GM19463 (cell line): ENCODE measurements around the gene MCAM.

Experiments
- ATAC-seq: cut with Tn5 transposase; IDR thresholded peaks from one replicate; pipeline ENCODE4 v1.9.1; 2021; ENCODE audit warnings: mild to moderate bottlenecking, moderate library complexity; ENCODE audit not compliant: unreplicated experiment

MCAM gene

DNA sequence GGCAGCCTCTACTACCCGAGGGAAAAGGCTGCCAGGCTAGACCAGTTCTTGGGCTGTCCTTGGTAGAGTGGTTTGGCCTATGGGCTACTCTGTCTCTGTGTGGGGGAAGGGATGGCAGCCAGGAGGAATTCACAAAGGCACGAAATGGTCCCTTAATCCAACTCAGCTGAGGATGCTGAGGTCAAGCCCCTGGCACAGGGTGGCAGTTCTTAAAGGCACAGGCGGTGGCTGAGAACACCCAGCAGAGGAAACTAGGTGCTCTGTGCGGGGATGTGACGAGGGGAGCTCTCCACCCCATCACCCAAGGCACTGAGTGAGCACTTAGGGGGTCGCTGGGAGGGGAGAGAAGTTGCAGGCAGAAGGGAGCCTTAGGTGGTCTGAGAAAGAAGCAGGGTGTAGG is 29.7 kb upstream of the MCAM start, which contains the start of gene MFRP:
MFRP (minus strand) TSS at position 101 of the 400 bp plus-strand sequence. CDS start 192 bp downstream, outside the sequence.
- ATAC-seq = no peak

DNA sequence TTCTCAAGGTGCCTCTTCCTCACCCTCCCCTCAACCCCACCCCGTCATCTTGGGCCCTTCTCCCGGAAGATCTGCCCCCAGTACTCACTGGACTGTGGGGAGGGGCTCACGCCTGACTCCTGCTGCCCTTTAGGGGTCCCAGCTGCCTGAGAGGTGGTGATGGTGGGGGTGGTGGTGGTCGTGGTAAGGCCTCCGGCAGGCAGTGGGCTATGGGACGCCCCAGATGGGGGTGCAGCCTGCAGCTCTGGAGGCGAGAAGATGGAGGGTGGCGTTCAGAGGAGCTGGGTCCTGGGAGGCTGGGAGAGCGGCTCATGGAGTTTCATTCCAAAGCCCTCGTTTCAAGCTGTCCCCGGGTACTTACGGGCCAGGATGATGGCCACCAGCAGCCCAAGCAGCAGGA is 28.8 kb upstream of the MCAM start:
- ATAC-seq = no peak

- ATAC-seq = no peak
These were observed 27.5 kb upstream of the MCAM start for GRCh38 chr11:119344291-119345010.

DNA sequence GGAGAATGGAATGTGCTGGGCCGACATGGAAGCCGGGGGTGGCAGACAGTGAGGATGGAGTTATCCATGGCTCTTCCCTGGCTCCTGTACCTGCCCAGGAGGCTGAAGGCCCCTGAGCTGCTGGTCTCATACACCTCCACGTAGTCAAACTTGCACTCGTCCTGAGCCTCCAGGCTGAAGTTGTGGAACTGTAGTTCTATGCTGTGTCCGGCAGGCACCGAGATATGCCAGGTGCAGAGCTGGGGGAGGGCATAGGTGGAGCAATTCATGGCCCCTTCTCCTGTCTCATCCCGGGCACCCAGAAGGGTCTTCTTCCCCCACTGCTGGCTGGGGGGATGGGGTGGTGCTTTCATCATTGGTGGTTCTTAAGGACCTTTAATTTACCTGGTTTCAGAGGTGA is 26.8 kb upstream of the MCAM start:
- no peak for ATAC-seq

- ATAC-seq = no peak
These were observed 25.6 kb upstream of the MCAM start for GRCh38 chr11:119342362-119343130.

DNA sequence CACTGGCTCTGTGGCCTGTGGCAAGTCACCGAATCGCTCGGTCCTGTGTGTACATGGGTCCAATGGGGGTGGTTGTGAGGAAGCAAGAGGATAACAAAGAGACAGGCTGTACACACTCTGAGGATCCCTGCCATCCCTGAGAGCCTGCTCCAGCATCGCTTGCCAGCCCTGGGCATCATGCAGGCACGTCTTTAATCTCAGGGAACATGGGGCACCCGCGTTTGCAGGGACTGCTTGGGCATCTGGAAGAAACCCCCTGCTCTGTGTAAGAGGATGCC is 25.0 kb upstream of the MCAM start:
- ATAC-seq = no peak

- ATAC-seq = no peak
These were observed 24.5 kb upstream of the MCAM start for GRCh38 chr11:119341222-119342022.

DNA sequence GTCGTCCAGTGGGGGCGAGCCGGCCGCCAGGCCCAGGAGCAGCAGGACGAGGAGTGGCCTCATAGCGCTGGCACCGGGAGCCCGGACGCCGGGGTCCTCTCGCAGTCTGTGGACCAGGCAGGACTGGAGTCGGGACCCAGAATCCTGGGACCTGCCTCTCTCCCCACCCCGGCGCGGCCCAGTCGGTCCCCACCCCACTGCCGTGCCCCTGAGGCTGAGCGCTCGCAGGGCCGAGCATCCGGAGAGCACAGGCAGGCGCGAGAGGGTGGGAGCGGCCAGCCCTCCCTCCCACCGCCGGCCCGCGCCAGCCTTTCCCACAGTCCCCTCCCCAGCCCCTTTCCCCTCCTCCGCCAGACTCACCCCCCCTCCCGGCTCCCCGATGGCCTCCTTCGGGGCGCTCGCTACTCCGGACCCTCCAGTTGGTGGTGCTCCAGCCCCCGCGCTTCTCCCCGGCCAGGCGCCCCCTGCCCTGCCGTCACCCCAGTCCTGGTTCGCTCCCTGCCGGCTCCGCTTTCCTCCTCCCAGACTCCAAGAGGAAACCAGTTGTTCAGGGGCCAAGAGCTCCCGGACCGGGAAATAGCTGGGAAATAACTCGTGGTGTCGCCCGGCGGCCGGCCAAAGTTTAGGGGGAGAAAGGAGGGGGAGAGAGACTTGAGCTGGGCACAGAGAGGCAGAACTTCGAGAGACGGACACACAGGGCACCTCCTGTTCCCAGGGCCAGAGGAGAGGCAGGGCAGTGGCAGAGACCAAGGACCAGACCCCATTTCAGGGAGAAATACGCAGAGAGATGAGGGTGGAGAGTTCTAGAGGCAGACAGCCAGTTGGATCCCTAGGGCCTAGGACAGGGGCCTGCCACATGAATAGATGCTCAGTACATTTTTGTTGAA is 23.6 kb upstream of the MCAM start, which contains the start of gene C1QTNF5:
C1QTNF5 (minus strand) TSS at position 549 of the 887 bp plus-strand sequence; CDS start at position 63, 486 bp downstream.
- ATAC-seq = no peak

GRCh38 chr11:119339589-119340334 is 22.8 kb upstream of the MCAM start:
- ATAC-seq = no peak

- no peak for ATAC-seq
These were observed 22.1 kb upstream of the MCAM start for GRCh38 chr11:119338965-119339588.

DNA sequence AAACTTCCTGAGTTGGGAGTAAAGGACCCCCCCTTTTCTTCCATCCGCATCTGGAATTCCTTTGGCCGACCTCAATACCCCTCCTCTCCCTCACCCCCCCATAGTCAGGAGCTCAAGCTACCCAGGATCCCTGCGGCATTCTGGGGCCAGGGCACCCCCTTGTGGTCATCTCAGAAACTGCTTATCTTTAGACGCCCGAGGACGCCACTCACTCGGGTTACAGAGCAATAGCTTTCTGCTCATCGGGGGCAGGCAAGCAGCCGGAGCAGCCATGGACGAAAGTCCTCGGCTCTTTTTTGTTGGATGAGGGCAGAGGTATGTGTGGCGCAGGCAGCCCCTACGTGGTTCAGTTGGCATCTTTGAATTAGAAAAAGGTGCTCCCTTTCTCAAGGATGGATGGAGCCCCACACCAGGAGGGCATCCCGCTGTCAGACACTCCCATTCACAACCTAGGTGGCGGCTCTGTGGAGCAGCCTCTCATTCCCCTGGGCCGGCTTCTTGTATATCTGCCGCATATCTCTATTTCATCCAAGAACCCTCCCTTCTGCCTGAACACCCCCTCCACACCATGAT is 21.5 kb upstream of the MCAM start:
- ATAC-seq = no peak

DNA sequence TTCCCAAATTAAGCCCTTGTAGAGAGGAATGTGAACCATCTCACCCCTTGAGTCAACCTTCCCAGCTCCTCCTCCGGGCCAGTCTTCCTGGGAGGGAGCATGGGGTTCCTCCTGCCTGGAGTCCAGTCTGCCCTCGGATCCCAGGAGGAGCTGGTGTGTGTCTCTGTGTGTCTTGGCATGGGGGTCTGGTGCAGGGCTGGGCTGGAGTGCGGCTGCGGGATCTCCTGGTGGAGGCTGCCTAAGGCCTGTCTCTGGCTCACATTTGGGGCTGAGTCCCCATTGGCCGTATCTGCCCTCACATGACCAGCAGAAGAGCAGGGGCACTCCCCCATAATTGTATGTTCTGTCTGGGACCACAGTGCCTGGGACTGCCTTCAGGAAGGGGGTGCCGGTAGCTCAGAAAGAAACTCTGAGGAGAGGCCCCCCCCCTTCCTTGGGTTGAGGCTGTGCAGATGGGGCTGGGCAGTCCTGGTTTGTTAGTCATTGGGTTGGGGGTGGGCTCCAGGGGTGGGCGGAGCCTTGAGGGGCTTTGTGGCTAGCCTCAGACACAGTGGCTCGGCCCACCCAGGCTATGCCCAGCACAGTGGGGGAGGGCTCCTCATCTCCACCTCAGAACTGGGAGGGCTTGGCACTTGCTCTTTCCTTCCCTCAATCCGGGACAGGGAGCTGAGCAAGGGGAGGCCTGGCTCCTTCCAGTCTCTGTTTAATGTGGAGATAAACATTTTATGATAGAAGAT is 20.8 kb upstream of the MCAM start:
- ATAC-seq = no peak

DNA sequence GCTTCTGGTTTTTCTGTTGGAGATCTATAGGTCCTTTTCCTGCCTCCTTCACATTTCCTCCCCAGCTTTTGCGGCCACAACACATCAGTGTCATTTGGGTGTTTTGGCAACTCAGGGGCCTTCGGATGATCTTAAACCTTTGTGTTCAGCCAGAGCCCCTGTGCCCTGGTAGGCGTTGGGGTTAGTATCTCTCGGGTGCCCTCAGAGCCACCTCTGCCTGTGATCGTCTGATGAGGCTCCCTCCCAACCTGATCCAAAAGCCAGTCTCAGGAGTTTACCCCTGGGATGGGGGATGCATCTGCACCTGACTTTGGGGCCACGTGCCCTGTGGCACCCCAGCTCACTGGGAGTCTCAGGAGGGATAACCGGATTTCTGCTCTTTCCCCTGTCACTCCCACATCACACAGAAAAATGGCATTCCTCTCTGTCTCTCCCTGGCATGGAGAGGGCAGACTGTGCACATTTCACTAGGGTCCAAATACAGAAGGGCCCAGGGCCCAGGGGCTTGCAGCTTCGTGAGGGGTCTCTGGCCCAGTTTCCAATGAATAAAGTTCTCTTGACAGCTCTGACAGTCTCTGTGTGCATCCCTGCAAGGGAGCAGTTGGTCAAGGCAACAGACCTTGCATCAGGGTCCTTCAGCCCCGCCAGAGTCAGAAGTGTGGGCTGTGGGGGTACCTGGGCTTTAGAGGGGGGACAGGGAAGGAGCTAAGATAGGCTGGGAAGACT is 20.0 kb upstream of the MCAM start:
- no peak for ATAC-seq

DNA sequence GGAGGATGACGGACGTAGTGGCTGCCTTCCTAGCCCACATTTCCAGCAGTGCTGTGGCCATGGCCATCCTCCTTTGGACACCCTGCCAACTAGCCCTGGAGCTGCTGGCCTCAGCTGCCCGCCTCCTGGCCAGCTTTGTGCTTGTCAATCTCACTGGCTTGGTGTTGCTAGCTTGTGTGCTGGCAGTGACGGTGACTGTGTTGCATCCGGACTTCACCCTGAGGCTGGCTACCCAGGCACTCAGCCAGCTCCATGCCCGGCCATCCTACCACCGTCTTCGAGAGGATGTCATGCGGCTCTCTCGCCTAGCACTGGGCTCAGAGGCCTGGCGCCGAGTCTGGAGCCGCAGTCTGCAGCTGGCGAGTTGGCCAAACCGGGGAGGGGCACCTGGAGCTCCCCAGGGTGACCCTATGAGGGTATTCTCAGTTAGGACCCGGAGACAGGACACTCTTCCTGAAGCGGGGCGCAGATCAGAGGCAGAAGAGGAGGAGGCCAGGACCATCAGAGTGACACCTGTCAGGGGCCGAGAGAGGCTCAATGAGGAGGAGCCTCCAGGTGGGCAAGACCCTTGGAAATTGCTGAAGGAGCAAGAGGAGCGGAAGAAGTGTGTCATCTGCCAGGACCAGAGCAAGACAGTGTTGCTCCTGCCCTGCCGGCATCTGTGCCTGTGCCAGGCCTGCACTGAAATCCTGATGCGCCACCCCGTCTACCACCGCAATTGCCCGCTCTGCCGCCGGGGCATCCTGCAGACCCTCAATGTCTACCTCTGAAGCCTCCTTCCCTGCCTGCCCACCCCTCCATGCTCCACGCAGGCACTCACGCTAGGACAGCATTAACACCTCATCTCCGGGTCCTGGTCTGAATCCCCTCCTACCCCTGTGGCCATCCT is 19.0 kb upstream of the MCAM start:
- ATAC-seq = no peak

DNA sequence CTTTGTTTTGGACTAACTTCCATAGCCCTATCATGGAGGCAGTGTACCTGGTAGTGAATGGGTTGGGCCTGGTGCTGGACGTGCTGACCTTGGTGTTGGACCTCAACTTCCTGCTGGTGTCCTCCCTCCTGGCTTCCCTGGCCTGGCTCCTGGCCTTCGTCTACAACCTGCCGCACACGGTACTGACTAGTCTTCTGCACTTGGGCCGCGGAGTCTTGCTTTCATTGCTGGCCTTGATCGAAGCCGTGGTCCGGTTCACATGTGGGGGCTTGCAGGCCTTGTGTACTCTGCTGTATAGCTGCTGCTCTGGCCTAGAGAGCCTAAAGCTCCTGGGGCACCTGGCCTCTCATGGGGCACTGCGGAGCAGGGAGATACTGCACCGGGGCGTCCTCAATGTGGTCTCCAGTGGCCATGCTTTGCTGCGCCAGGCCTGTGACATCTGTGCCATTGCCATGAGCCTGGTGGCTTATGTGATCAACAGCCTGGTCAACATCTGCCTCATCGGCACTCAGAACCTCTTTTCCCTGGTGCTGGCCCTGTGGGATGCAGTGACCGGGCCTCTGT is 18.2 kb upstream of the MCAM start:
- no peak for ATAC-seq

DNA sequence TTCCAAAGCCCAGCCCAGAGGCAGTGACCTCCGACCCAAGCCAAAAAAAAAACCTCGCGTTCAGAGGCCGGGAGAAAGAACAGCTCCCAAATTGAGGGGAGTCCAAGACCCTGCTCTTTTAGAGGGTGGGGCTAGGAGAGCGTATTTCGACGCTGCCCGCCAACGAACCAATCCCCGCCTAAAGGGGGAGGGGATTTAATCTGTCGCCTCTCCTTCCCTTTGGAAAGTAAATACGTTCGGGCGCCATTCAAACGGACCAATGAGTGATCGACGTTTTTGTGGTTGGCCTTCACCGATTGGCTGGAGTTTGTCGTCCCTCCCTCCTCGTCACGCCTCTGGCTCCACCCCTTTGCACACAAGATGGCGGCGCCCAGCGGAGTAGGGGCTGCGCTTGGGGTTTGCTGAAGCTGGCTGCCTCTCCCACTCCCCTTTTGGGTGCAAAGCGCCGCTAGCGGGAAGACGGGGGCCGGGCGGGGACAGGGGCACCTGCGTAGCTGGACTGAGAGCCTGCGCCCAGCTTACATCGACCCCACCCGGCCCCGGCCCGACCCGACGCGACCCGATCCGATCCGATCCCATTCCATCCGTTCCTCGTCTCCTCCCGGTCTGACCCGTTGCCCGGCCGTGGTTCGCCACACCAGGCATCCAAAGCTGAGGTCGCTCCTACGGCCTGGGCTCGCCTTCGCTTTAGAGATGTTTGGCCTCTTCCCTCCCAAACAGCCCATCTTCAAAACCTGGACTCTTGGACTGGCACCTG is 17.4 kb upstream of the MCAM start, which contains the start of gene RNF26:
RNF26 (plus strand) TSS at position 354 of the 757 bp plus-strand sequence. CDS start 596 bp downstream, outside the sequence.
- peak; percentile 95 for ATAC-seq
